Ovary (tissue), 9 donors: ENCODE data around the gene TM4SF1. TPM values are rescaled to one million over a fixed set of nuclear protein-coding genes. Genes with fewer than 3 reads are reported as not detected.

Experiments
- DNase-seq, 5 donors: peaks; one replicate each; pipeline ENCODE4 v3.0.0-alpha.2; 2019 to 2020
- H3K27ac ChIP-seq, 2 donors: fragments of 200-600 bp; one replicate each; pipeline versions ENCODE4 v1.5.1 to v1.8.0; 2019 to 2022
- H3K27me3 ChIP-seq: fragments of 200-600 bp; one replicate; pipeline ENCODE4 v1.8.0; 2022
- H3K36me3 ChIP-seq: fragments of 200-600 bp; sonication (generic); one replicate; pipeline ENCODE4 v1.5.1; 2019
- H3K4me1 ChIP-seq: one replicate; pipeline ENCODE4 v1.8.1; 2013; ENCODE audit warnings: mild to moderate bottlenecking, moderate library complexity; ENCODE audit not compliant: insufficient read depth
- H3K4me3 ChIP-seq: fragments of 200-600 bp; sonication (generic); one replicate; pipeline ENCODE4 v1.5.1; 2017
- H3K9me3 ChIP-seq, 2 donors: fragments of 200-600 bp in 1 of 2; sonication (generic) in 1 of 2; one replicate each; pipeline versions ENCODE4 v1.5.1 to v1.8.1; 2013 to 2019; ENCODE audit warnings: mild to moderate bottlenecking in 1 of 2, moderate library complexity in 1 of 2
- CTCF ChIP-seq, 3 donors: fragments of 450-650 bp in 2 of 3; fragments of 200-600 bp in 1 of 3; IDR thresholded peaks; one replicate each; pipeline versions ENCODE4 v1.5.1 to v1.8.0; 2016 to 2022; ENCODE audit warnings: antibody characterized with exemption in 3 of 3, mild to moderate bottlenecking in 1 of 3
- EP300 ChIP-seq: sonication (generic); formaldehyde crosslinking; IDR thresholded peaks from one replicate; pipeline ENCODE4 v1.6.1; 2017; ENCODE audit warnings: antibody characterized with exemption
- POLR2A ChIP-seq: fragments of 450-650 bp; IDR thresholded peaks from one replicate; pipeline ENCODE4 v1.6.1; 2017; ENCODE audit warnings: antibody characterized with exemption, mild to moderate bottlenecking, moderate library complexity
- WGBS, 3 donors: extraction: QIAGEN DNeasy Blood & Tissue Kit in 1 of 3; methylation state at CpG; one replicate each; pipeline versions ENCODE4 v1.1.5 to v1.1.7; 2013 to 2017; 5-methylcytosine and 5-hydroxymethylcytosine counted together
- intact Hi-C, 4 donors: fragments of 100-400 bp; cut with DNase I; formaldehyde crosslinking; loops; one replicate each; pipeline versions ENCODE4 v1.11.0 to v1.15.1; 2022 to 2023
- polyA plus RNA-seq, 2 donors: library from polyadenylated mRNA; stranded (reverse); fragments of 200-250 nt in 1 of 2; fragments of 350-450 nt in 1 of 2; fragmentation: Illumina TruSeq in 1 of 2; extraction: RNeasy Lipid Tissue Mini Kit (QIAGEN cat#74804) in 1 of 2; gene quantifications; one replicate each; pipeline ENCODE4 v1.2.3, GENCODE V29; 2013 to 2014
- total RNA-seq, 7 donors: library from RNA; depleted of rRNA in 2 of 7; stranded (reverse); fragments of >200 nt in 2 of 7; fragmentation: NEBNext Ultra II Directional in 3 of 7; extraction: Animal tissue kit (Norgen Biotek cat#: 25700) in 3 of 7; gene quantifications; one replicate each; pipeline versions ENCODE4 v1.1.0 to v1.2.4, GENCODE V29; 2016 to 2023
- donor health status: DM: no; HTN: no; CAD: no; lungs with moderate emphysema.
- donor health status: DM: no; HTN: no; CAD: no.
- donor health status: Bipolar disorder and iron deficiency.
- donor health status: DM: yes; HTN: yes; CAD: no.
- donor health status: DM: no; HTN: no; CAD: no.
- donor health status: DM: yes; HTN: yes; CAD: no.

Gene TM4SF1
- total and polyA plus RNA-seq, 9 donors = 35.6 to 207 (median 61.0) TPM

- no peaks in the 10 kb centered on the region for H3K9me3 ChIP-seq
- no peaks in the 10 kb centered on the region for H3K27me3 ChIP-seq
- intact Hi-C loops = no loop called here
- no peak overlapping the region for H3K27ac ChIP-seq
- H3K4me1 ChIP-seq = peaks cover 8% of the 10 kb centered on the region
- TF ChIP-seq CTCF (IDR thresholded peaks at IDR 0.05) (no peak), EP300 (no peak), POLR2A (no peak)
- DNase-seq = no peak
- 24 to 41% (median 36%) methylated on average over 4 of the region's 4 CpGs for whole genome bisulfite sequencing, 3 donors
- no peaks in the 10 kb centered on the region for H3K36me3 ChIP-seq
- H3K4me3 ChIP-seq = no peak overlapping the region
These were observed 1.8 kb downstream of the TM4SF1 start for GRCh38 chr3:149375501-149376196.

GRCh38 chr3:149374793-149375500, 2.5 kb downstream of the TM4SF1 start:
- H3K9me3 ChIP-seq = no peaks in the 10 kb centered on the region
- H3K36me3 ChIP-seq = no peaks in the 10 kb centered on the region
- H3K27me3 ChIP-seq = no peaks in the 10 kb centered on the region
- TF ChIP-seq EP300 = no peak
- TF ChIP-seq CTCF (IDR thresholded peaks at IDR 0.05) = no peak
- TF ChIP-seq POLR2A = no peak
- intact Hi-C loops = no loop called here
- no peak overlapping the region for H3K4me3 ChIP-seq
- DNase-seq = no peak
- peak overlapping the region in 1 of 2 donors; percentile 11 for H3K27ac ChIP-seq
- H3K4me1 ChIP-seq = peaks cover 8% of the 10 kb centered on the region
- 87 to 92% (median 88%) methylated on average over 3 of the region's 3 CpGs for WGBS, 3 donors

GRCh38 chr3:149374391-149374790, 3.1 kb downstream of the TM4SF1 start:
- Histone ChIP-seq H3K9me3 (no peaks in the 10 kb centered on the region), H3K36me3 (no peaks in the 10 kb centered on the region), H3K4me3 (no peak overlapping the region), H3K4me1 (peaks cover 10% of the 10 kb centered on the region), H3K27ac (peak overlapping the region in 1 of 2 donors; percentile 11), H3K27me3 (no peaks in the 10 kb centered on the region)
- TF ChIP-seq CTCF (IDR thresholded peaks at IDR 0.05) = no peak
- TF ChIP-seq EP300 = no peak
- no peak for TF ChIP-seq POLR2A
- intact Hi-C loops = no loop called here
- DNase-seq = no peak
- WGBS, 3 donors = 68 to 83% (median 71%) methylated on average over 1 of the region's 1 CpG

- DNase-seq = no peak
- TF ChIP-seq POLR2A = no peak
- Histone ChIP-seq H3K4me1 (peaks cover 10% of the 10 kb centered on the region), H3K36me3 (no peaks in the 10 kb centered on the region), H3K27ac (no peak overlapping the region), H3K27me3 (no peaks in the 10 kb centered on the region), H3K4me3 (no peak overlapping the region), H3K9me3 (no peaks in the 10 kb centered on the region)
- WGBS, 3 donors = 54 to 87% (median 64%) methylated on average over 2 of the region's 2 CpGs
- intact Hi-C loops = no loop called here
These were observed 4.0 kb downstream of the TM4SF1 start for GRCh38 chr3:149373235-149374125.
